PC-3 (cell line): ENCODE data around the gene USF1. TPM values are rescaled to one million over a fixed set of nuclear protein-coding genes. Genes with fewer than 3 reads are reported as not detected.

Experiments used
- ATAC-seq: fragments of 200-7000 bp; cut with Tn5 transposase; 2 replicates; pipeline ENCODE4 v1.9.1; 2020; ENCODE audit warnings: mild to moderate bottlenecking, moderate library complexity
- BruUV-seq: library from RNA; stranded (reverse); fragments of 400-500 nt; replicated peaks from 2 replicates; lab custom pipeline; 2021; lab: Mats Ljungman, UMichigan
- CTCF ChIA-PET: fragments of 300-600 bp; sonication (Branson Sonifier 250); formaldehyde crosslinking; loops from one replicate; lab custom pipeline; 2022; ENCODE audit warnings: antibody characterized with exemption; lab: Charles Lee
- POLR2A ChIA-PET: fragments of 300-600 bp; sonication (Branson Sonifier 250); formaldehyde crosslinking; loops from one replicate; lab custom pipeline; 2022; ENCODE audit warnings: antibody characterized with exemption; ENCODE audit not compliant: unreplicated experiment; lab: Charles Lee
- DNase-seq: peaks from one replicate; pipeline ENCODE4 v3.0.0-alpha.2; 2015
- H2AFZ ChIP-seq: fragments of 300-600 bp; sonication (generic); 2 replicates; pipeline ENCODE4 v1.6.0; 2016; ENCODE audit warnings: antibody characterized with exemption, low read length
- H3F3A ChIP-seq: fragments of 300-600 bp; sonication (generic); one replicate; pipeline ENCODE4 v1.6.0; 2017; ENCODE audit warnings: antibody characterized with exemption, low read length, control low read depth, mild to moderate bottlenecking; ENCODE audit not compliant: unreplicated experiment
- H3K27ac ChIP-seq: fragments of 300-600 bp; sonication (generic); 2 replicates; pipeline ENCODE4 v1.5.1; 2016; ENCODE audit warnings: mild to moderate bottlenecking, low read length
- H3K27me3 ChIP-seq: fragments of 300-600 bp; sonication (generic); 2 replicates; pipeline ENCODE4 v1.6.1; 2016; ENCODE audit warnings: low read length, mixed read lengths
- H3K36me3 ChIP-seq: fragments of 300-600 bp; sonication (generic); 2 replicates; pipeline ENCODE4 v1.6.1; 2016; ENCODE audit warnings: low read depth, mixed run types, low read length, mixed read lengths
- H3K4me1 ChIP-seq: fragments of 300-600 bp; sonication (generic); 2 replicates; pipeline ENCODE4 v1.5.1; 2016; ENCODE audit warnings: low read length; ENCODE audit not compliant: insufficient read depth
- H3K4me2 ChIP-seq: fragments of 300-600 bp; sonication (generic); 2 replicates; pipeline ENCODE4 v1.6.0; 2016; ENCODE audit warnings: low read length
- H3K4me3 ChIP-seq: fragments of 300-600 bp; sonication (generic); 2 replicates; pipeline ENCODE4 v1.5.1; 2016; ENCODE audit warnings: mild to moderate bottlenecking, low read length, mixed read lengths
- H3K79me2 ChIP-seq: fragments of 300-600 bp; sonication (generic); 2 replicates; pipeline ENCODE4 v1.6.1; 2017; ENCODE audit warnings: low read length, mixed read lengths
- H3K9ac ChIP-seq: fragments of 300-600 bp; sonication (generic); 2 replicates; pipeline ENCODE4 v1.6.0; 2016; ENCODE audit warnings: mild to moderate bottlenecking, low read length
- H3K9me2 ChIP-seq: fragments of 300-600 bp; sonication (generic); replicated peaks from 2 replicates; pipeline ENCODE4 v1.6.1; 2016; ENCODE audit warnings: mixed run types, low read length, mixed read lengths
- H3K9me3 ChIP-seq: fragments of 300-600 bp; sonication (generic); 2 replicates; pipeline ENCODE4 v1.6.1; 2016; ENCODE audit warnings: low read length, mixed read lengths
- H4K20me1 ChIP-seq: fragments of 300-600 bp; sonication (generic); 2 replicates; pipeline ENCODE4 v1.6.1; 2016; ENCODE audit warnings: low read length, mixed read lengths
- EZH2 ChIP-seq: fragments of 300-600 bp; sonication (generic); IDR thresholded peaks from one replicate; pipeline ENCODE4 v1.6.1; 2017; ENCODE audit warnings: antibody characterized with exemption, mild to moderate bottlenecking, low read length; ENCODE audit not compliant: unreplicated experiment
- EZH2phosphoT487 ChIP-seq: fragments of 300-600 bp; sonication (generic); IDR thresholded peaks from 2 replicates; pipeline ENCODE4 v1.6.1; 2018; ENCODE audit warnings: mild to moderate bottlenecking, antibody characterized with exemption, low read length, borderline replicate concordance
- intact Hi-C: fragments of 100-400 bp; cut with micrococcal nuclease; formaldehyde crosslinking; loops from 2 replicates; pipeline ENCODE4 v1.9.0; 2023
- total RNA-seq: library from RNA; depleted of rRNA; stranded (reverse); fragments of >200 nt; gene quantifications from 2 replicates; pipeline ENCODE4 v1.2.3, GENCODE V29; 2014
- TF ChIP-seq, protein P1 (sequence below): fragments of 300-600 bp; sonication (generic); conservative IDR thresholded peaks from 2 replicates; pipeline ENCODE4 v1.5.1; 2017; ENCODE audit warnings: antibody characterized with exemption, low read depth, mild to moderate bottlenecking, low read length

USF1 gene
- total RNA-seq, 1 experiment from 2014 or later = 113 TPM

DNA sequence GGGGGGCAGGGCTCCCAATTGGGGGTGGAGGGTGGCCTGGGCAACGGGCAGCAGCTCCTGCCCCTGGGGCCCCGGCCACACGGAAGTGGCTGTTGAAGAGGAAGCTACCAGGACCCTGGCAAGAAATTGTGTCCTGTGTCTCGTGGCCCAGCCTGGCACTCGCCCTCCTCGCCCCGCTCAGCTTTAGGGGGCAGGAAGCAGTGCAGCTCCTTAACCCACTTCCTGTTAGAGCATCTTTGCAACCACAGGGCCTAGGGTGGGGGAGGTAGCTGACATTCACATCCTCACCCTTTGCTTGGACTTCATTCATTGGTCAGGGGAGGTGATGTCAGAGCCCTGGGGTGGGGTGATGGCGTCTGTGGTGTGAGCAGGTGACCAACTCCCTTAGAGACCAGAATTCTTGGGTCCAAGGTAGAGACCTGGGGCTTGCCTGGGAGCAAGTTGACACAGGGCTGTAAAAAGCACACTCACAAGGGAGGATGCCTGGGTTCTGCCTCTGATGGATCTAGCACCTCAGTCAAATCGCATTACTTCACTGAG, 24.0 kb upstream of the USF1 start, which contains the start of gene ARHGAP30:
Gene ARHGAP30, minus strand, starts transcription at position 161 of the 540 bp plus-strand sequence. CDS start 267 bp downstream, outside the sequence.
- H3K9me2 ChIP-seq = no peaks in the 10 kb centered on the region
- CTCF ChIA-PET = interaction anchor here (0.6 kb wide), 1 partner anchor 79 kb away, joined by 15 read pairs; no protein-coding TSS in a partner anchor
- POLR2A ChIA-PET = no interaction called here
- DNase-seq = no peak
- no peaks in the 10 kb centered on the region for H3K79me2 ChIP-seq
- no peaks in the 10 kb centered on the region for H3K36me3 ChIP-seq
- no peak within 1 kb of the TSS for H3K9ac ChIP-seq
- no peaks in the 10 kb centered on the region for H3K4me1 ChIP-seq
- H3K4me2 ChIP-seq = no peak within 1 kb of the TSS
- TF ChIP-seq EZH2phosphoT487 (no peak), EZH2 (no peak)
- TF ChIP-seq, protein P1, sequence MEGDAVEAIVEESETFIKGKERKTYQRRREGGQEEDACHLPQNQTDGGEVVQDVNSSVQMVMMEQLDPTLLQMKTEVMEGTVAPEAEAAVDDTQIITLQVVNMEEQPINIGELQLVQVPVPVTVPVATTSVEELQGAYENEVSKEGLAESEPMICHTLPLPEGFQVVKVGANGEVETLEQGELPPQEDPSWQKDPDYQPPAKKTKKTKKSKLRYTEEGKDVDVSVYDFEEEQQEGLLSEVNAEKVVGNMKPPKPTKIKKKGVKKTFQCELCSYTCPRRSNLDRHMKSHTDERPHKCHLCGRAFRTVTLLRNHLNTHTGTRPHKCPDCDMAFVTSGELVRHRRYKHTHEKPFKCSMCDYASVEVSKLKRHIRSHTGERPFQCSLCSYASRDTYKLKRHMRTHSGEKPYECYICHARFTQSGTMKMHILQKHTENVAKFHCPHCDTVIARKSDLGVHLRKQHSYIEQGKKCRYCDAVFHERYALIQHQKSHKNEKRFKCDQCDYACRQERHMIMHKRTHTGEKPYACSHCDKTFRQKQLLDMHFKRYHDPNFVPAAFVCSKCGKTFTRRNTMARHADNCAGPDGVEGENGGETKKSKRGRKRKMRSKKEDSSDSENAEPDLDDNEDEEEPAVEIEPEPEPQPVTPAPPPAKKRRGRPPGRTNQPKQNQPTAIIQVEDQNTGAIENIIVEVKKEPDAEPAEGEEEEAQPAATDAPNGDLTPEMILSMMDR = no peak
- no peak for ATAC-seq
- intact Hi-C loops = no loop called here
- H4K20me1 ChIP-seq = no peaks in the 10 kb centered on the region
- no peaks in the 10 kb centered on the region for H3F3A ChIP-seq
- H2AFZ ChIP-seq = no peak within 1 kb of the TSS
- no peak within 1 kb of the TSS for H3K4me3 ChIP-seq
- H3K9me3 ChIP-seq = no peaks in the 10 kb centered on the region
- no peak within 1 kb of the TSS for H3K27ac ChIP-seq
- no peaks in the 10 kb centered on the region for H3K27me3 ChIP-seq
- no TSS peak for BruUV-seq

DNA sequence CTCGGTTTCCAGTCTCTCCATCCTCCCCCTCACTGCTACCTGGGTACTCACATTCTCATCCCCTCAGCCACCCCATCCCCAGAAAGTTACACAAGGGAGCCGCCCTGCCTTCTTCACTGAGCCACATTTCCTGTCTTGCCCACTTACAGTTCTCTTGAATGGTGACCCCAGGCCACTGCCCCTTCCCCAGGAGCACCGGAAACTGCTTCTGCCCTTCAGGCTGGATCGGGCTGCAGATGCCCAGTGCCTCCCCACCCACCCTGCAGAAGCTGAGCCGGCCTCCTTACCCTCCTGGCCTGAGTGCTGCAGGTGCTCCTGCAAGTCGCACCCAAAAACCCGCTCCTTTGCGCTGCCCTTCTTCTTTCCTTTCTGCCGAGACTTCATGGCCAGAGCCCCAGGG, 23.5 kb upstream of the USF1 start:
- POLR2A ChIA-PET = no interaction called here
- Histone ChIP-seq H4K20me1 (no peaks in the 10 kb centered on the region), H3K9me3 (no peaks in the 10 kb centered on the region), H3K36me3 (no peaks in the 10 kb centered on the region), H3K27ac (no peak overlapping the region), H3K9me2 (no peaks in the 10 kb centered on the region), H2AFZ (no peak overlapping the region), H3K4me3 (no peak overlapping the region), H3K4me2 (no peak overlapping the region), H3K27me3 (no peaks in the 10 kb centered on the region), H3F3A (no peaks in the 10 kb centered on the region), H3K79me2 (no peaks in the 10 kb centered on the region), H3K9ac (no peak overlapping the region), H3K4me1 (no peaks in the 10 kb centered on the region)
- ATAC-seq (no peak), DNase-seq (no peak)
- CTCF ChIA-PET = no interaction called here
- TF ChIP-seq EZH2phosphoT487 = no peak
- TF ChIP-seq EZH2 = no peak
- TF ChIP-seq, protein P1 = no peak
- intact Hi-C loops = no loop called here
- BruUV-seq = no TSS peak
